Liver (tissue), 3 donors: ENCODE measurements around the gene SLC25A33.

Source experiments
- ATF3 ChIP-seq: IDR thresholded peaks from 2 replicates; pipeline ENCODE4 v1.6.1; 2016; ENCODE audit warnings: antibody characterized with exemption
- JUND ChIP-seq, 2 donors: IDR thresholded peaks; 2 replicates each; pipeline ENCODE4 v1.6.1; 2016; ENCODE audit warnings: antibody characterized with exemption in 2 of 2
- MAX ChIP-seq: IDR thresholded peaks from 2 replicates; pipeline ENCODE4 v1.6.1; 2016; ENCODE audit warnings: antibody characterized with exemption
- RAD21 ChIP-seq, 2 donors: IDR thresholded peaks; 2 replicates each; pipeline ENCODE4 v1.6.1; 2016; ENCODE audit warnings: antibody characterized with exemption in 2 of 2, mild to moderate bottlenecking in 2 of 2
- SP1 ChIP-seq: IDR thresholded peaks from 2 replicates; pipeline ENCODE4 v1.6.1; 2018; ENCODE audit warnings: antibody characterized with exemption, mild to moderate bottlenecking
- TAF1 ChIP-seq: conservative IDR thresholded peaks from 2 replicates; pipeline ENCODE4 v1.6.1; 2016; ENCODE audit warnings: antibody characterized with exemption, mild to moderate bottlenecking
- TF ChIP-seq, protein P1 (sequence below): fragments of 150-350 bp; IDR thresholded peaks from 2 replicates; pipeline ENCODE4 v1.5.1; 2017; ENCODE audit warnings: improper control_type of control experiment, low read depth, low read length; ENCODE audit not compliant: missing input control
- donor health status: healthy.
- donor health status: healthy.

DNA sequence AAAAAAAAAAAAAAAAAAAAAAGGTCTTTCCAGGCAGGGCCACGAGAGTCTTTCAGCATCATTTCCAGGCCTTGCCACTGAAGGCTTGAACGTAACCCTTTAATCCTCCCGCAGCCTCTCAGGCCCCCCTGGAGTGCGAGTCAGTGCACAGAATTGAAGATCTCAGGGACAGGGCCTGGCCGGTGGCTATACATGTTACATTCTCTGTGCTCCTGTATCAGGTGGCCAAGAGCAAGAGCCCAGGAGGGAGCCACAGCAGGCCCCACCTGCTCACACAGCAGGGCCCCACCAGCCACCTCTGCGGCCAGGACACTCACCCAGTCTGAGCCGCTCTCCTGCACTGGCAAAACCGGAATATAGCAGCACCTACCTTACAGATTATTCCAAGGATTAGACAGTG, 34.1 kb upstream of the SLC25A33 start:
- TF ChIP-seq, protein P1, sequence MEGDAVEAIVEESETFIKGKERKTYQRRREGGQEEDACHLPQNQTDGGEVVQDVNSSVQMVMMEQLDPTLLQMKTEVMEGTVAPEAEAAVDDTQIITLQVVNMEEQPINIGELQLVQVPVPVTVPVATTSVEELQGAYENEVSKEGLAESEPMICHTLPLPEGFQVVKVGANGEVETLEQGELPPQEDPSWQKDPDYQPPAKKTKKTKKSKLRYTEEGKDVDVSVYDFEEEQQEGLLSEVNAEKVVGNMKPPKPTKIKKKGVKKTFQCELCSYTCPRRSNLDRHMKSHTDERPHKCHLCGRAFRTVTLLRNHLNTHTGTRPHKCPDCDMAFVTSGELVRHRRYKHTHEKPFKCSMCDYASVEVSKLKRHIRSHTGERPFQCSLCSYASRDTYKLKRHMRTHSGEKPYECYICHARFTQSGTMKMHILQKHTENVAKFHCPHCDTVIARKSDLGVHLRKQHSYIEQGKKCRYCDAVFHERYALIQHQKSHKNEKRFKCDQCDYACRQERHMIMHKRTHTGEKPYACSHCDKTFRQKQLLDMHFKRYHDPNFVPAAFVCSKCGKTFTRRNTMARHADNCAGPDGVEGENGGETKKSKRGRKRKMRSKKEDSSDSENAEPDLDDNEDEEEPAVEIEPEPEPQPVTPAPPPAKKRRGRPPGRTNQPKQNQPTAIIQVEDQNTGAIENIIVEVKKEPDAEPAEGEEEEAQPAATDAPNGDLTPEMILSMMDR: no peak
- TF ChIP-seq JUND (IDR thresholded peaks at IDR 0.05): no peak
- no peak for TF ChIP-seq ATF3
- no peak for TF ChIP-seq MAX
- TF ChIP-seq TAF1: no peak
- TF ChIP-seq RAD21 (IDR thresholded peaks at IDR 0.05): no peak
- no peak for TF ChIP-seq SP1
